GM21528 (cell line): ENCODE measurements around the gene ANXA8L1.
"Not testable (repeated sequence)": the region's sequence is repeated elsewhere in the genome, so short reads cannot be mapped to it uniquely, and the experiment has no call there.

Experiments used
- ATAC-seq: cut with Tn5 transposase; IDR thresholded peaks from one replicate; pipeline ENCODE4 v1.9.1; 2021; ENCODE audit warnings: mild to moderate bottlenecking, moderate library complexity; ENCODE audit not compliant: unreplicated experiment, low FRiP score

Gene ANXA8L1

DNA sequence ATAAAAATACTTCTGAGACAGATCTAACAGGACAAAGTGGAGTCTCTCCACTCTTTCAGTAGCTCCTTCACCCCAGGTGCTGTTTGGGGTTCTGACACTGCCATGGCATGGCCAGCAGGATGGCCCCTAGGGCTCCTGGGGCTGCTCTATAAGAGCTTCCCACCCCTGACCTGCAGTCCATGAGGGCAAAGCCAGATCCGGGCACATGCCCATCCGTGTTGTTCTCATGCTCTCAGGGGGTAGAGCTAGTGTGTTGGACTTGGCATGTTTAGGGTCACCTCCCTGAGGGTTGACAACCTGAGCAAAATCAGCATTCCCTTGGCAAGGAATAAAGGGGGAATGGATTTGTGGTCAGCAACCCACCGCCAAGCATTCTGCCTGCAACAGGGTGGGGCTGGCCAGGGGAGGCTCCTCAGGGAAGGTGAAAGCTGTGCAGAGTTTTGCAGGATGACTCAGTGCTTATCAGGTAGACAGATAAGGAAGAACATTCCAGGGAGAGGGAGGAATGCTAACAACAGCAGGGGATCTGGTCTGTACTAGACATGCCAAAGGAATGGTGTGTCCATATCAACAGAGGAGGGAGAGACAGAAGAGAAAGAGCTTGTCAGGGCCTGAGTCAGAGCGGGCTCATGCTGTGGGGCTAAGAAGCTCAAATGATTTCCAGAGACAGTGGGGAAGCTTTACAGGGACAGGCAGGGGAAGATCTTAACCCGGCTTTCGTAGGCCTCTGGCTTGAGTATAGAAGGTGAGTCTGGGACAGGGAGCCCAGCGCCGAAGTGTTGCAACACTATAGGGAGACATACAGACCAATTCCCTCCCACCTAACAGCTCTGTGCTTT, 21.1 kb downstream of the ANXA8L1 start:
- ATAC-seq, result not testable (repeated sequence)

DNA sequence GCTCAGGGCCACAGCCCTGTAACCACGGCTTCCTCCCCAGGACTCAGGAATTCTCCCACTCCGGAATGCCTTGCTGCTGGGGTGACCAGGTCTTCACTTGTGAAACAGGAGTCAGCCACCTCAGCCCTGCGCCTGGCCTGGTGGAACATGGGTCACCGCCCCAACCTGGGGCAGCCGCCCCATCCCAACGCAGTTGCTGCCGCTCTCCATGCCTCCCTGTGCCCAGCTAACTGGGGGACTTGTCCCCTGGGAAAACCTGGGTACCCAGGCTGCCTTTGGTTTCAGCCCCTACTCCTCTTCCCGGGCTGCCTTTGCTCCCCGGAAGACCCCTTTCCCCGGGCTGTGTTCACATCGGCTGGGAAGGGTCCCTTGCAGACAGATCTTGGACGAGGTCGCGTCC, 22.2 kb downstream of the ANXA8L1 start:
- ATAC-seq, result not testable (repeated sequence)

DNA sequence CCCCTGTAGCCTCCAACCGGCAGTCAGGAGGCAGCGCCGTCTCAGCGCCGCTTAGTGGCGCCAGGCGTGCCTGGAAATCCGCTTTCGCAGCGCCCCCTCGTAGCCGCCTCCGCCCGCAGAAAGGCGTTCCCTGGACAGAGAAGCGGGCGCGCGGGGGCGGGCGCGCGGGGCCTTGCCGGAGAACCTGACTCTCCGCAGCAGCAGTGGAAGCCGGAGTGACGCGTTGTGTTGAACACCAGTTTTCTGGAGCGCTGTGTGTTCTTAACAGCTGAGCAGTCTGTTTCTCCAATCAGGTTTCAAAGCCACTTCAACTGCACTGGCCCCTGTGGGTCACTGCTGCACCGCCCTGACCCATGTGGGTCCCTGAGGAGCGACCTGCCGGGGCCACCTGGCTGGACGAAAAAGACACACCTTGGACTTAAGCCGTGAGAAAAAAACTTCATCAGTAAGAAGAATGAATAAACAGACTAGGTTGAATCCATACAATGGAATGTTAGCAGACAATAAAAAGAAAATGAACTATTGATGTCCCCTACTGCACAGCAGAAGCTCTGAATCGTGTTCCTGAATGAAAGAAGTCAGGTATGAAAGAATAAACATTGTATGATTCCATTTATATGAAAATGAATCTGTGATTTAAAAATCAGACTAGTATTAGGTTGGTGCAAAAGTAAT, 22.8 kb downstream of the ANXA8L1 start:
- ATAC-seq, result not testable (repeated sequence)

DNA sequence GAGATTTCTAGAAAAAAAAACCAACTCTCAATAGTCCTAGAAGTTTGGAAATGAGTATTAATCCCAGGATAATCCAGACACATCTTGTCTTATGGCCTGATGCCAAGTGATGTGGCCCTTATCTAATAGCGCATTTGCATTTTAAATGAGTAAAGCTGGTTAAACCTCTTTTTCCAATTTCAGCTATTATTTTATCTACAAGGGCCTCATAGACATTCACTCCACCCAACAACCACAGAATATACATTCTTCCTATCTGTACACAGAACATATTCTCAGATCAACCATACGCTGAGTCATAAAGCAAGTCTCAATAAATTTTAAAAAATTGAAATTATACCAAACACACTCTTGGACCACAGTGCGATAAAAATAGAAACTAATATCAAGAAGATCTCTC, 34.0 kb downstream of the ANXA8L1 start:
- not testable (repeated sequence) for ATAC-seq

DNA sequence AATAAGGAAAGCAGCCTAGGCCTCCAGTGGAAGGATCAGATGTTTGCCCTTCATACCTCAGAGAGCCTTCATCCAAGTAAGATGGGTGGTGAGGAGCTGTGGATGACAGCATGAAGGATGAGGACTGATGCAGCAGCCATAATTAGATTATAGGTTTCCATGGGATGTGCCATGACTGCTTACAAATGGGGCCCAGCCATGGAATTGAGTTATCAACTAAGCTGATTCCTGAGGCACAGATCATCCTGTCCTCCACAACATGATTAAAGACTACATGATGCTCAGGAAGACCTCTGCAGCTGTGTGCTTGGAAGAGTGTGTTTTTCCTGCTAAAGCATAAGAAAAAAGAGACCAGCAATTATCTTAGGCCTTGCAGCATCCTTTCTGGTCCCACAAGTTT, 35.5 kb downstream of the ANXA8L1 start:
- not testable (repeated sequence) for ATAC-seq

DNA sequence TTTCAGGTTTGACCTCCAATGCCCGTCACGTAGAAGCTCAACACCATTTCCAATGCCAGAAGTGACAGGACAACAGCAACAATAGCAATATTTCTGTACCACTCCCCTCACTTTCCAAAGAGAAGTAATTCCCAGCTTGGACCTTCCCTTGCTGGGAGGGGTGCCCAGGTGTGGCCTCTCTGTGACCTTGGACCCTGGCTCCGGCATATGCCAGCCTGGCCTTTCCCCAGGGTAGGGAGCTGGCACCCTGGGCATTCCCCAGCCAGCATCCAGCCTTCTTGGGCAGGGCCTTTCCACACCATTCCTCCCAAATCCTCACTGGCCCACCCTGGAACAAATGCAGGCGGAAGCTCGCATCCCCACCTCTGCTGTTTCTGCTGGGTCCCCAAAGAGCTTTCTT, 37.1 kb downstream of the ANXA8L1 start:
- not testable (repeated sequence) for ATAC-seq

DNA sequence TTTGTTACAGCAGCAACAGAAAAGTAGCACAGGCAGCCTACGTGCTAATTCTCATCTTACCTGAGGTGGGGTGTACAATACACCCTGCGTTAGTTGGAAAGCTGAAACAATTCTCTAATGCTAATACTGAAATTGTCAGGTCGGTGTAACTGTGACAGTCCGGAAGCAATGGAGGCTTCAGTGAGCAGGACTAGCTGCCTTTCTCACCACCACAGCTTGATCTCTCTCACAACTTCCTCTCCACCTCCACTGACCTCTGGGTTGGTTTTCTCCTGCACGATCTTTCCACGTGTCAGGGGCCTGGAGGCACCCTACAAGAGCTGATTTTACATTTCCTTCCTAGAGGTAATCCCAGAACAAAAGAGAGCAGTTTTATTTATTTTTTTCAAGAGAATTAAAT, 39.7 kb downstream of the ANXA8L1 start:
- ATAC-seq, result not testable (repeated sequence)

DNA sequence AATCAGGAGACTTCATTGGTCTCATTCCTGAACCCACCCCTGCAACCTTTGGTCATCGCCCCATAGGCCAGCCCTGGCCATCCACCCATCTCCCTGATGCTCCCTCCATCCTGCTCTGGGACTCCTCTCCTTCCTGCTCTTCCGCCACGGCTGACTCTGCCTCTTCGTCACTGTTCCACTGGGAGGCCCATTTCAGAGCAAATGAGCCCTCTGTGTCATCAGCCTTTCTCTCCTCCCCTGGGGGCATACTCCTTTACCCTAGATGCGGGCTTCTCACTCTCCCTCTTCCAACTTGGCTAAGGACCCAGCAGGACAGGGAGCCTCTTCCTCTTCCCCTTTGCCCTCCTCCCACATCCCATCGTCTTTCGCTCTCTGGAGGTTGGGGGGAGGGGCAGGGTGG, 42.7 kb downstream of the ANXA8L1 start:
- not testable (repeated sequence) for ATAC-seq

DNA sequence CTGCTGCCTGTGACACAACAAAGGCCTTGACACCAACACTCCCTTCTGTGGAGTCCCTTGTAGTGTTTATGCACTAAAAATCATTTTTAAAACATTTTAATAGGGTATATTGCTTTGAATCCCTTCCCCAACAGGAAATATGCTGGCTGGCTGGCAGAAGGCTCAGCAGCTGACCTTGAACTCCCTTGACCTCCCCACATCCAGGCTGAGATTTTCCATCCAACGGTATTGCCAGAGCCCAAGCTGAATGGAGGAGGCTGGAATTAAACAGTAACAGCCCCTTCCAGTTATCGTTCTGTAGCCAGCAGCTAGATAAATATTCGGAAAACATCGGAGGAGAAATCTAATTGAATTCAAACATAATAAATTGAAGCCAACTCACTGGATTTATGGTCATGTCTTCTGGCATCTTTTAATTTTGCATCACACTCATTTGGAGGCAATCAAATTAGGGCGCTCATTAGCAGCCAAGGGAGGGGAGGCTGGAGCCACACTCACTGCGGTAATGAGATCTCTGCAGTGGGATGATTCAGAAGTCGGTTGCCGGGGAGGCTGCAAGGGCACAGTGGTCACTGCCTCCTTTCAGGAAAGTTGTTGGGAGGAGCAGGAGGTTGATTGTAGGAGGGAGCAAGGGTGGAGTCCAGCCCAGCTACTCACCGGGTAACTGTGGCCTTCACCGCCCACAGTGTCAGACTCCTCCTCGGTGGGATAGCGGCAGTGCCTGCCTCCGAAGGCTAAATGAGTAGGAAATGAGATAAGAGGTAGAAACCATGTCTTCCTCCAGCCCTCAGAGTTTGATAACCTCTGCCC, 44.2 kb downstream of the ANXA8L1 start:
- not testable (repeated sequence) for ATAC-seq

DNA sequence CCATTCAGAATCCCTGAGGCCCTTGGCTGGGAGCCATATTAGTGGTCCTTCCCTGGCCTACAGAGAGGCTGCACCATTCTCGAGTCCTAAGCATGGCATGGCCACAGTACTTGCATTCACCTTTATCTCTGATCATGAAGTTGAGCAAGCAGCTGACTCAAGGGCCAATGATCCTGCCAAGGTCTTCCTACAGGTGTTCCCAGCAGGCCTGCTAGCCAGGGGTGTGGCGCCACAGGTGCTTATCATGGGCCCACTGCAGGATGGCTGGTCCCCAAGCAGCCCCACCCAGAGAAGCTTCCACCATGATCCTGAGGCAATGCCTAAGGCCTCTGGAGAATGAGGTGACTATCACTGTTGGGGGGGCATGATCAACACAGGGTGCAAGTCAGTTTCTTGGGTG, 48.0 kb downstream of the ANXA8L1 start:
- ATAC-seq, result not testable (repeated sequence)

DNA sequence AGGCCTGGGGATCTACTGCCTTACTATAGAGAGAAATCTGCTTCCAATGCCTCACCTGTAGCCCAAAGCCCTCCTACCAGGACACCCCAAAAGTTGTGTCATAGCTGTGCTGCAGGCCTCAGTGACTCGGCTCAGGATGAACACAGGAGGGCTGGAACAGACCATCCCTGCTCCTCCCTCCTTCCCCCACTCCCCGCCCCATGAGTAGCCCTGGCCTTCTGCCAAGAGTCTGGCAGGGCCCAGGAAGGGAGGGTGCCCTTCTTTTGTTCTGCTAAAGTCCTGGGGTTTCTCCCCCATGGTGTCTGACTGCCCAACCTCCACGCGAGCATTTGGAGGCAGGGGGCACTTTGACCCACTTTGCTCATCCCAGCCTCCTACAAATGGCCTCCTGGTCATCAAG, 65.4 kb downstream of the ANXA8L1 start:
- not testable (repeated sequence) for ATAC-seq
